Glutamatergic neuron (in vitro differentiated cells): ENCODE measurements around the gene NAT14. TPM values are rescaled to one million over a fixed set of nuclear protein-coding genes. Genes with fewer than 3 reads are reported as not detected.
A peak's percentile ranks its signal among the peaks of the same experiment; 100 is the strongest.

Experiments used
- DNase-seq: peaks from one replicate; pipeline ENCODE4 v3.0.0; 2022
- H3K27ac Mint-ChIP-seq: one replicate; pipeline ENCODE4 v1.8.0; 2020; ENCODE audit warnings: mild to moderate bottlenecking, mixed read lengths, inconsistent platforms; ENCODE audit not compliant: unreplicated experiment
- H3K27me3 Mint-ChIP-seq: one replicate; pipeline ENCODE4 v1.8.0; 2020; ENCODE audit warnings: mild to moderate bottlenecking, moderate library complexity, mixed read lengths, inconsistent platforms; ENCODE audit not compliant: unreplicated experiment
- H3K36me3 Mint-ChIP-seq: one replicate; pipeline ENCODE4 v1.8.0; 2020; ENCODE audit warnings: mild to moderate bottlenecking, mixed read lengths, inconsistent platforms; ENCODE audit not compliant: unreplicated experiment
- H3K4me1 Mint-ChIP-seq: one replicate; pipeline ENCODE4 v1.8.0; 2020; ENCODE audit warnings: mild to moderate bottlenecking, low read depth, mixed read lengths, inconsistent platforms; ENCODE audit not compliant: unreplicated experiment
- H3K4me3 Mint-ChIP-seq: one replicate; pipeline ENCODE4 v1.8.0; 2020; ENCODE audit warnings: mild to moderate bottlenecking, mixed read lengths, inconsistent platforms; ENCODE audit not compliant: unreplicated experiment
- H3K9me3 Mint-ChIP-seq: one replicate; pipeline ENCODE4 v1.8.0; 2020; ENCODE audit warnings: mild to moderate bottlenecking, moderate library complexity, mixed read lengths, inconsistent platforms; ENCODE audit not compliant: unreplicated experiment
- CTCF ChIP-seq: fragments of 200-600 bp; sonication (generic); IDR thresholded peaks from one replicate; pipeline ENCODE4 v1.5.0; 2021; ENCODE audit not compliant: partially characterized antibody, unreplicated experiment
- total RNA-seq: library from RNA; stranded (reverse); fragmentation: NEBNext Ultra II Directional; extraction: Animal tissue kit (Norgen Biotek cat#: 25700); gene quantifications from one replicate; pipeline ENCODE4 v1.2.1, GENCODE V29; 2021; ENCODE audit not compliant: unreplicated experiment

The NAT14 gene
- total RNA-seq, 1 donor from 2014 or later, result 125 TPM

- no peak for TF ChIP-seq CTCF
- H3K9me3 Mint-ChIP-seq, result no peaks in the 10 kb centered on the region
- H3K27me3 Mint-ChIP-seq, result peaks cover 2% of the 10 kb centered on the region
- no peaks in the 10 kb centered on the region for H3K36me3 Mint-ChIP-seq
- H3K4me3 Mint-ChIP-seq, result no peak overlapping the region
- H3K4me1 Mint-ChIP-seq, result peaks cover 5% of the 10 kb centered on the region
- H3K27ac Mint-ChIP-seq, result no peak overlapping the region
- no peak for DNase-seq
These were observed 34.7 kb downstream of the NAT14 start for GRCh38 chr19:55519451-55520311.

GRCh38 chr19:55520691-55521292 lies 35.8 kb downstream of the NAT14 start:
- peaks cover 2% of the 10 kb centered on the region for H3K9me3 Mint-ChIP-seq
- H3K27me3 Mint-ChIP-seq, result peaks cover 4% of the 10 kb centered on the region
- TF ChIP-seq CTCF, result no peak
- peaks cover 6% of the 10 kb centered on the region for H3K4me1 Mint-ChIP-seq
- H3K36me3 Mint-ChIP-seq, result no peaks in the 10 kb centered on the region
- no peak overlapping the region for H3K27ac Mint-ChIP-seq
- no peak for DNase-seq
- H3K4me3 Mint-ChIP-seq, result no peak overlapping the region

- Mint-ChIP-seq H3K27ac (peak overlapping the region; percentile 1), H3K36me3 (no peaks in the 10 kb centered on the region), H3K4me3 (peak overlapping the region; percentile 16), H3K4me1 (peaks cover 6% of the 10 kb centered on the region), H3K27me3 (peaks cover 2% of the 10 kb centered on the region), H3K9me3 (peaks cover 2% of the 10 kb centered on the region)
- DNase-seq, result no peak
- no peak for TF ChIP-seq CTCF
These were observed 40.5 kb downstream of the NAT14 start for GRCh38 chr19:55525289-55526101.

- no peak for DNase-seq
- no peak for TF ChIP-seq CTCF
- no peak overlapping the region for H3K4me3 Mint-ChIP-seq
- peaks cover 2% of the 10 kb centered on the region for H3K9me3 Mint-ChIP-seq
- peaks cover 2% of the 10 kb centered on the region for H3K27me3 Mint-ChIP-seq
- peaks cover 6% of the 10 kb centered on the region for H3K4me1 Mint-ChIP-seq
- H3K27ac Mint-ChIP-seq, result no peak overlapping the region
- no peaks in the 10 kb centered on the region for H3K36me3 Mint-ChIP-seq
These were observed 41.5 kb downstream of the NAT14 start for GRCh38 chr19:55526216-55527196.
